Urothelium cell line (cell line): ENCODE data around the gene DNAH5.

Experiments used
- DNase-seq: peaks from one replicate; pipeline ENCODE4 v3.0.0; 2011; ENCODE audit warnings: low spot score, mixed read lengths
- FAIRE-seq: peaks from 2 replicates; lab custom pipeline; 2011; peaks lifted over from hg19 to GRCh38; lab: Jason Lieb, UNC

Gene DNAH5

GRCh38 chr5:13939638-13940037, 4.8 kb downstream of the DNAH5 start:
- no peak for FAIRE-seq
- DNase-seq: no peak

GRCh38 chr5:13934921-13935320, 9.6 kb downstream of the DNAH5 start:
- no peak for DNase-seq
- no peak for FAIRE-seq

GRCh38 chr5:13934125-13934524, 10.4 kb downstream of the DNAH5 start:
- FAIRE-seq (no peak), DNase-seq (no peak)

GRCh38 chr5:13932561-13932960, 11.9 kb downstream of the DNAH5 start:
- no peak for FAIRE-seq
- no peak for DNase-seq

- DNase-seq: no peak
- no peak for FAIRE-seq
Observed at GRCh38 chr5:13932011-13932410, 12.5 kb downstream of the DNAH5 start.

GRCh38 chr5:13930541-13931171, 13.8 kb downstream of the DNAH5 start:
- FAIRE-seq (peak; percentile 37), DNase-seq (no peak)

GRCh38 chr5:13926731-13927130, 17.8 kb downstream of the DNAH5 start:
- no peak for FAIRE-seq
- no peak for DNase-seq

- FAIRE-seq (no peak), DNase-seq (peak; percentile 59)
Observed at GRCh38 chr5:13921578-13921977, 22.9 kb downstream of the DNAH5 start.

GRCh38 chr5:13919786-13920185, 24.7 kb downstream of the DNAH5 start:
- FAIRE-seq (no peak), DNase-seq (no peak)

- no peak for FAIRE-seq
- no peak for DNase-seq
Observed at GRCh38 chr5:13919087-13919486, 25.4 kb downstream of the DNAH5 start.

GRCh38 chr5:13917061-13917460, 27.4 kb downstream of the DNAH5 start:
- no peak for FAIRE-seq

GRCh38 chr5:13913962-13914361, 30.5 kb downstream of the DNAH5 start:
- no peak for FAIRE-seq
- DNase-seq: no peak

More at GRCh38 chr5:13917061-13917460, 27.4 kb downstream of the DNAH5 start:
- DNase-seq: no peak

GRCh38 chr5:13910637-13911288, 33.7 kb downstream of the DNAH5 start:
- DNase-seq (no peak), FAIRE-seq (peak; percentile 52)

- FAIRE-seq (no peak), DNase-seq (no peak)
Observed at GRCh38 chr5:13910201-13910600, 34.3 kb downstream of the DNAH5 start.

- no peak for DNase-seq
Observed at GRCh38 chr5:13909271-13909670, 35.2 kb downstream of the DNAH5 start.

GRCh38 chr5:13898569-13898968, 45.9 kb downstream of the DNAH5 start:
- no peak for FAIRE-seq
- DNase-seq: no peak

More at GRCh38 chr5:13909271-13909670, 35.2 kb downstream of the DNAH5 start:
- FAIRE-seq: no peak

GRCh38 chr5:13878357-13878756, 66.1 kb downstream of the DNAH5 start:
- DNase-seq (no peak), FAIRE-seq (no peak)

GRCh38 chr5:13866792-13867191, 77.7 kb downstream of the DNAH5 start:
- DNase-seq: peak; percentile 69
- no peak for FAIRE-seq

GRCh38 chr5:13865312-13865711, 79.2 kb downstream of the DNAH5 start:
- FAIRE-seq (no peak), DNase-seq (no peak)

GRCh38 chr5:13860146-13860545, 84.3 kb downstream of the DNAH5 start:
- FAIRE-seq (no peak), DNase-seq (no peak)

- DNase-seq (no peak), FAIRE-seq (no peak)
Observed at GRCh38 chr5:13859270-13860065, 85.0 kb downstream of the DNAH5 start.
